HEK293 (cell line): ENCODE measurements around the gene SLC30A1.

ENCODE experiments used
- CTCF ChIA-PET: fragments of 350-600 bp; formaldehyde crosslinking; extraction: SDS; loops from one replicate; lab custom pipeline; 2021; ENCODE audit warnings: antibody characterized with exemption; lab: Yijun Ruan, JAX
- POLR2A ChIA-PET: fragments of 300-600 bp; formaldehyde crosslinking; extraction: SDS; loops from one replicate; lab custom pipeline; 2020; ENCODE audit warnings: antibody characterized with exemption, inconsistent platforms; lab: Yijun Ruan, JAX
- H3K27ac ChIP-seq: fragments of 200-500 bp; sonication (Bioruptor generic); 2 replicates; pipeline ENCODE4 v1.5.1; 2014; ENCODE audit warnings: low read depth, low read length, control low read depth, inconsistent platforms; ENCODE audit errors: extremely low read depth
- H3K36me3 ChIP-seq, 2 experiments: fragments of 200-500 bp in 1 of 2; sonication (Bioruptor generic) in 1 of 2; 1 replicate in 1 of 2; 2 replicates in 1 of 2; pipeline ENCODE4 v1.5.1; 2014 to 2017; ENCODE audit warnings: inconsistent platforms in 2 of 2, low read length in 2 of 2; ENCODE audit not compliant: control insufficient read depth in 2 of 2, insufficient read depth in 1 of 2
- H3K4me1 ChIP-seq: fragments of 200-500 bp; sonication (Bioruptor generic); 2 replicates; pipeline ENCODE4 v1.5.1; 2014; ENCODE audit warnings: mild to moderate bottlenecking, low read length, inconsistent platforms; ENCODE audit not compliant: control insufficient read depth, insufficient read depth
- H3K4me3 ChIP-seq: 2 replicates; pipeline ENCODE4 v1.5.1; 2011; ENCODE audit warnings: low read depth, mild to moderate bottlenecking, control low read depth, low read length, moderate library complexity
- H3K9me3 ChIP-seq: fragments of 200-500 bp; sonication (Bioruptor generic); 2 replicates; pipeline ENCODE4 v1.5.1; 2014; ENCODE audit warnings: low read depth, low read length, inconsistent platforms; ENCODE audit not compliant: control insufficient read depth, insufficient read depth
- EGR2 ChIP-seq: fragments of 450-650 bp; formaldehyde crosslinking; IDR thresholded peaks from 2 replicates; pipeline ENCODE4 v1.5.1; 2016; ENCODE audit warnings: low read depth, missing biosample characterization, missing genetic modification characterization
- IKZF3 ChIP-seq: fragments of 450-650 bp; IDR thresholded peaks from 2 replicates; pipeline ENCODE4 v1.5.0; 2018; ENCODE audit warnings: missing biosample characterization, mild to moderate bottlenecking, missing genetic modification characterization, moderate library complexity
- MEIS1 ChIP-seq: sonication (generic); formaldehyde crosslinking; IDR thresholded peaks from 2 replicates; pipeline ENCODE4 v1.8.1; 2022; ENCODE audit warnings: missing genetic modification reagents, mild to moderate bottlenecking, borderline replicate concordance
- MYNN ChIP-seq: fragments of 450-650 bp; formaldehyde crosslinking; IDR thresholded peaks from 2 replicates; pipeline ENCODE4 v1.5.1; 2016; ENCODE audit warnings: missing biosample characterization, missing genetic modification characterization, borderline replicate concordance
- RBAK ChIP-seq: fragments of 450-650 bp; formaldehyde crosslinking; IDR thresholded peaks from 2 replicates; pipeline ENCODE4 v1.5.1; 2016; ENCODE audit warnings: missing biosample characterization, missing genetic modification characterization
- TCF7L2 ChIP-seq: IDR thresholded peaks from 2 replicates; pipeline ENCODE4 v1.6.1; 2011; ENCODE audit warnings: low read depth, mild to moderate bottlenecking, inconsistent platforms, low read length, moderate library complexity, borderline replicate concordance
- YY1 ChIP-seq: fragments of 450-650 bp; formaldehyde crosslinking; IDR thresholded peaks from 2 replicates; pipeline ENCODE4 v1.5.1; 2018; ENCODE audit warnings: missing biosample characterization, missing genetic modification characterization
- ZBTB1 ChIP-seq: fragments of 450-650 bp; formaldehyde crosslinking; IDR thresholded peaks from 2 replicates; pipeline ENCODE4 v1.5.1; 2016; ENCODE audit warnings: missing biosample characterization, missing genetic modification characterization
- ZFHX2 ChIP-seq: fragments of 450-650 bp; formaldehyde crosslinking; conservative IDR thresholded peaks from 2 replicates; pipeline ENCODE4 v1.5.1; 2016; ENCODE audit warnings: missing biosample characterization, missing genetic modification characterization
- ZNF16 ChIP-seq: fragments of 450-650 bp; formaldehyde crosslinking; IDR thresholded peaks from 2 replicates; pipeline ENCODE4 v1.5.1; 2016; ENCODE audit warnings: low read depth, missing biosample characterization, missing genetic modification characterization
- ZNF274 ChIP-seq, 2 experiments: fragments of 200-500 bp in 1 of 2; fragments of 450-650 bp in 1 of 2; sonication (Bioruptor generic) in 1 of 2; formaldehyde crosslinking in 1 of 2; IDR thresholded peaks; 2 replicates each; pipeline versions ENCODE4 v1.5.1 to v1.6.1; 2014 to 2016; ENCODE audit warnings: borderline replicate concordance in 1 of 2, inconsistent platforms in 1 of 2, low read length in 1 of 2, missing biosample characterization in 1 of 2, missing genetic modification characterization in 1 of 2
- ZNF341 ChIP-seq: fragments of 450-650 bp; formaldehyde crosslinking; IDR thresholded peaks from 2 replicates; pipeline ENCODE4; 2016; ENCODE audit warnings: low read depth, missing biosample characterization, missing genetic modification characterization
- ZNF426 ChIP-seq: fragments of 450-650 bp; formaldehyde crosslinking; IDR thresholded peaks from 2 replicates; pipeline ENCODE4 v1.5.1; 2017; ENCODE audit warnings: missing biosample characterization, missing genetic modification characterization, mild to moderate bottlenecking, inconsistent platforms, moderate library complexity
- ZNF433 ChIP-seq: fragments of 450-650 bp; formaldehyde crosslinking; IDR thresholded peaks from 2 replicates; pipeline ENCODE4 v1.5.1; 2016; ENCODE audit warnings: missing biosample characterization, missing genetic modification characterization, low read depth
- TF ChIP-seq, protein P1 (sequence below): fragments of 450-650 bp; formaldehyde crosslinking; IDR thresholded peaks from 2 replicates; pipeline ENCODE4 v1.5.1; 2017; ENCODE audit warnings: missing biosample characterization, missing genetic modification characterization
- TF ChIP-seq, protein P2 (sequence below): fragments of 450-650 bp; formaldehyde crosslinking; IDR thresholded peaks from 2 replicates; pipeline ENCODE4 v1.5.1; 2016; ENCODE audit warnings: missing biosample characterization, missing genetic modification characterization
- TF ChIP-seq, protein P3 (sequence below): fragments of 450-650 bp; formaldehyde crosslinking; conservative IDR thresholded peaks from 2 replicates; pipeline ENCODE4 v1.5.1; 2016; ENCODE audit warnings: low read depth, missing biosample characterization, missing genetic modification characterization

Gene SLC30A1

DNA sequence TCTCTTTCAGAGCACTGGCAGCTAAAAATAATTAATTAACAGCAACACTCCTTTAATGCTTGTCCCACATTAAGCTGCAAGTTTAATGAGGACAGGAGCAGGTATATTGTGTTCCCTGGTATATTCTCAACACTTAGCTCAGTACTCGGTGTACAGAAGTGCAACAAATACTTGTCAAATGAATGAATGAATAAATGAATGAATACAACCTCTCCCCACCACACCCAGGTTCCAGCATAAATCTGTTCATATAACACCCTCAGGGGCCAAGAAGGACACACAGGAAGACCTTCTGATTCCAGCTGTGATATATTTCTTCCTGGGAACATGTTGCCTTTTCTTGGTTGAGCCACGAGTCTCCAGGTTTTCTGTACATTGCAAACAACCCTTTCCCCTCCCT is 48.9 kb downstream of the SLC30A1 start:
- Histone ChIP-seq H3K27ac (no peak overlapping the region), H3K4me1 (no peaks in the 10 kb centered on the region), H3K4me3 (no peak overlapping the region), H3K36me3 (no peaks in the 10 kb centered on the region), H3K9me3 (no peaks in the 10 kb centered on the region)
- TF ChIP-seq TCF7L2 (no peak), ZNF426 (tag by site-specific recombination) (no peak), ZBTB1 (tag by site-specific recombination) (no peak)
- TF ChIP-seq, protein P1, sequence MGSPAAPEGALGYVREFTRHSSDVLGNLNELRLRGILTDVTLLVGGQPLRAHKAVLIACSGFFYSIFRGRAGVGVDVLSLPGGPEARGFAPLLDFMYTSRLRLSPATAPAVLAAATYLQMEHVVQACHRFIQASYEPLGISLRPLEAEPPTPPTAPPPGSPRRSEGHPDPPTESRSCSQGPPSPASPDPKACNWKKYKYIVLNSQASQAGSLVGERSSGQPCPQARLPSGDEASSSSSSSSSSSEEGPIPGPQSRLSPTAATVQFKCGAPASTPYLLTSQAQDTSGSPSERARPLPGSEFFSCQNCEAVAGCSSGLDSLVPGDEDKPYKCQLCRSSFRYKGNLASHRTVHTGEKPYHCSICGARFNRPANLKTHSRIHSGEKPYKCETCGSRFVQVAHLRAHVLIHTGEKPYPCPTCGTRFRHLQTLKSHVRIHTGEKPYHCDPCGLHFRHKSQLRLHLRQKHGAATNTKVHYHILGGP (tag by site-specific recombination), result no peak
- POLR2A ChIA-PET, result no interaction called here
- CTCF ChIA-PET, result no interaction called here

DNA sequence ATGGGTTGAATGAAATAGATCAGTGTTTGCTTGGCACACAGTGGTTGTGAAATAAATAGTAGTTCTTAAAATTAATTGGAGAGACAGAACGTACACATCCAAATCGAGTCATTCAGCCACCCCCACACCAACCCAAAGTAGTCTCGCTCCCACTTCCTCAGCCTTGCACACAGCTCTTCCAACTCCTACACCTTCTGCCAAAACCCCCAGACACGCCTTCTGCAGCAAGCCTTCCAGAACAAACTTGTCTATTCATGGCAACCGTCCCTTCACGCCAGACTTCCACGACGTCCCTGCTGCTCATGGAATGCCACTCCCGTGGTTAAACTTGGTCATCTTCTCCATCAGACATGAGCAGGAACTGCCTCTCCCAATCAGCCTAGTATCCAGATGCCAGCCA is 49.5 kb downstream of the SLC30A1 start:
- H3K9me3 ChIP-seq, result no peaks in the 10 kb centered on the region
- H3K4me3 ChIP-seq, result no peak overlapping the region
- TF ChIP-seq MYNN (tag by site-specific recombination) (no peak), ZNF274 (IDR thresholded peaks at IDR 0.05; ENCODE audit: low read length) (no peak), ZNF274 (tag by site-specific recombination; IDR thresholded peaks at IDR 0.05; ENCODE audit: borderline replicate concordance) (no peak), ZFHX2 (tag by site-specific recombination) (peak; percentile 86), EGR2 (tag by site-specific recombination) (peak; percentile 93)
- no peak overlapping the region for H3K27ac ChIP-seq
- CTCF ChIA-PET, result interaction anchor here (1.0 kb wide), 1 partner anchor 15 kb away, joined by 3 read pairs; no protein-coding TSS in a partner anchor
- POLR2A ChIA-PET, result no interaction called here
- H3K4me1 ChIP-seq, result no peaks in the 10 kb centered on the region
- no peaks in the 10 kb centered on the region for H3K36me3 ChIP-seq

DNA sequence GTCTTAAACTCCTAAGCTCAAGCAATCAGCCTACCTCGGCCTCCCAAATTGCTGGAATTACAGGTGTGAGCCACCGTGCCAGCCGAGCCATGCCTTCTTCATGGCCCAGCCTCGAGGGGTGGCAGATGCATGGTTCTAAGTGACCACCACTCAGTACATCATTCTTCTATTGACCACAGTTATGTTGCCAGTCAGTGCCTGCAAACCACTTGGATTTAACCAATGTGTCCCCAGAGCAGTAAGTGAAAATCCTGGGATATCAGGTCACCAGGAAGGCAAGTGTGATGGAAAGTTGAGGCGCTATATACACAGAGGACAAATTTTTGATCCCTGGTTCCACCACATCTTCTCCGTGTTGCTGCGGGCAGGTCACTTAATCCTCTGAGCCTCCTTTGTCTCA is 50.0 kb downstream of the SLC30A1 start:
- ChIA-PET CTCF (interaction anchor here (1.0 to 2.2 kb wide), 2 partner anchors 13 to 16 kb away, joined by 3 to 9 read pairs; no protein-coding TSS in a partner anchor), POLR2A (no interaction called here)
- Histone ChIP-seq H3K9me3 (no peaks in the 10 kb centered on the region), H3K4me1 (no peaks in the 10 kb centered on the region), H3K36me3 (no peaks in the 10 kb centered on the region), H3K27ac (no peak overlapping the region), H3K4me3 (no peak overlapping the region)
- TF ChIP-seq YY1 (tag by site-specific recombination) (no peak), ZNF433 (tag by site-specific recombination) (no peak), ZNF341 (tag by site-specific recombination) (no peak), IKZF3 (tag by site-specific recombination) (no peak), ZNF16 (tag by site-specific recombination) (no peak), RBAK (tag by site-specific recombination) (no peak), MEIS1 (CRISPR knock-in tag) (no peak)
- TF ChIP-seq, protein P2, sequence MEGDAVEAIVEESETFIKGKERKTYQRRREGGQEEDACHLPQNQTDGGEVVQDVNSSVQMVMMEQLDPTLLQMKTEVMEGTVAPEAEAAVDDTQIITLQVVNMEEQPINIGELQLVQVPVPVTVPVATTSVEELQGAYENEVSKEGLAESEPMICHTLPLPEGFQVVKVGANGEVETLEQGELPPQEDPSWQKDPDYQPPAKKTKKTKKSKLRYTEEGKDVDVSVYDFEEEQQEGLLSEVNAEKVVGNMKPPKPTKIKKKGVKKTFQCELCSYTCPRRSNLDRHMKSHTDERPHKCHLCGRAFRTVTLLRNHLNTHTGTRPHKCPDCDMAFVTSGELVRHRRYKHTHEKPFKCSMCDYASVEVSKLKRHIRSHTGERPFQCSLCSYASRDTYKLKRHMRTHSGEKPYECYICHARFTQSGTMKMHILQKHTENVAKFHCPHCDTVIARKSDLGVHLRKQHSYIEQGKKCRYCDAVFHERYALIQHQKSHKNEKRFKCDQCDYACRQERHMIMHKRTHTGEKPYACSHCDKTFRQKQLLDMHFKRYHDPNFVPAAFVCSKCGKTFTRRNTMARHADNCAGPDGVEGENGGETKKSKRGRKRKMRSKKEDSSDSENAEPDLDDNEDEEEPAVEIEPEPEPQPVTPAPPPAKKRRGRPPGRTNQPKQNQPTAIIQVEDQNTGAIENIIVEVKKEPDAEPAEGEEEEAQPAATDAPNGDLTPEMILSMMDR (tag by site-specific recombination), result no peak
- TF ChIP-seq, protein P3, sequence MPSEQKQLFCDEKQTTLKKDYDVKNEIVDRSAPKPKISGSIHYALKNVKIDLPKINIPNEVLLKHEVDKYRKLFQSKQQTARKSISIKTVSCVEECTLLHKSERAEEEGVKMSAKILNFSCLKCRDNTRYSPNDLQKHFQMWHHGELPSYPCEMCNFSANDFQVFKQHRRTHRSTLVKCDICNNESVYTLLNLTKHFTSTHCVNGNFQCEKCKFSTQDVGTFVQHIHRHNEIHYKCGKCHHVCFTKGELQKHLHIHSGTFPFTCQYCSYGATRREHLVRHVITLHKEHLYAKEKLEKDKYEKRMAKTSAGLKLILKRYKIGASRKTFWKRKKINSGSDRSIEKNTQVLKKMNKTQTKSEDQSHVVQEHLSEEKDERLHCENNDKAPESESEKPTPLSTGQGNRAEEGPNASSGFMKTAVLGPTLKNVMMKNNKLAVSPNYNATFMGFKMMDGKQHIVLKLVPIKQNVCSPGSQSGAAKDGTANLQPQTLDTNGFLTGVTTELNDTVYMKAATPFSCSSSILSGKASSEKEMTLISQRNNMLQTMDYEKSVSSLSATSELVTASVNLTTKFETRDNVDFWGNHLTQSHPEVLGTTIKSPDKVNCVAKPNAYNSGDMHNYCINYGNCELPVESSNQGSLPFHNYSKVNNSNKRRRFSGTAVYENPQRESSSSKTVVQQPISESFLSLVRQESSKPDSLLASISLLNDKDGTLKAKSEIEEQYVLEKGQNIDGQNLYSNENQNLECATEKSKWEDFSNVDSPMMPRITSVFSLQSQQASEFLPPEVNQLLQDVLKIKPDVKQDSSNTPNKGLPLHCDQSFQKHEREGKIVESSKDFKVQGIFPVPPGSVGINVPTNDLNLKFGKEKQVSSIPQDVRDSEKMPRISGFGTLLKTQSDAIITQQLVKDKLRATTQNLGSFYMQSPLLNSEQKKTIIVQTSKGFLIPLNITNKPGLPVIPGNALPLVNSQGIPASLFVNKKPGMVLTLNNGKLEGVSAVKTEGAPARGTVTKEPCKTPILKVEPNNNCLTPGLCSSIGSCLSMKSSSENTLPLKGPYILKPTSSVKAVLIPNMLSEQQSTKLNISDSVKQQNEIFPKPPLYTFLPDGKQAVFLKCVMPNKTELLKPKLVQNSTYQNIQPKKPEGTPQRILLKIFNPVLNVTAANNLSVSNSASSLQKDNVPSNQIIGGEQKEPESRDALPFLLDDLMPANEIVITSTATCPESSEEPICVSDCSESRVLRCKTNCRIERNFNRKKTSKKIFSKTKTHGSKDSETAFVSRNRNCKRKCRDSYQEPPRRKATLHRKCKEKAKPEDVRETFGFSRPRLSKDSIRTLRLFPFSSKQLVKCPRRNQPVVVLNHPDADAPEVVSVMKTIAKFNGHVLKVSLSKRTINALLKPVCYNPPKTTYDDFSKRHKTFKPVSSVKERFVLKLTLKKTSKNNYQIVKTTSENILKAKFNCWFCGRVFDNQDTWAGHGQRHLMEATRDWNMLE (tag by site-specific recombination), result no peak
